Spleen (tissue), 7 donors: ENCODE data around the gene ZNF764.

ENCODE experiments used
- CTCF ChIP-seq, 11 experiments: fragments of 200-600 bp in 7 of 11; fragments of 450-650 bp in 4 of 11; sonication (generic) in 4 of 11; IDR thresholded peaks in 8 of 11; conservative IDR thresholded peaks in 3 of 11; 1 replicate in 7 of 11; 2 replicates in 4 of 11; pipeline versions ENCODE4 v1.4.0 to v1.8.0; 2016 to 2021; ENCODE audit warnings: antibody characterized with exemption in 11 of 11, inconsistent platforms in 4 of 11, mild to moderate bottlenecking in 1 of 11
- POLR2A ChIP-seq, 3 donors: fragments of 450-650 bp; IDR thresholded peaks; one replicate each; pipeline ENCODE4 v1.5.1; 2017; ENCODE audit warnings: antibody characterized with exemption in 3 of 3, mild to moderate bottlenecking in 1 of 3
- POLR2AphosphoS5 ChIP-seq, 3 donors: sonication (generic); formaldehyde crosslinking; IDR thresholded peaks; one replicate each; pipeline ENCODE4 v1.5.1; 2017; ENCODE audit warnings: antibody characterized with exemption in 3 of 3
- donor health status: DM: no; HTN: no; CAD: no; lungs with moderate emphysema.
- donor health status: DM: no; HTN: no; CAD: no.
- donor health status: DM: no; HTN: no; CAD: no.

- TF ChIP-seq CTCF (IDR thresholded peaks at IDR 0.05 in 8 of 11, conservative IDR thresholded peaks at IDR 0.05 in 3 of 11) (no peak), POLR2AphosphoS5 (IDR thresholded peaks at IDR 0.05) (no peak), POLR2A (IDR thresholded peaks at IDR 0.05) (peak in 1 of 3 donors; percentile 22)
Observed at GRCh38 chr16:30527635-30528178, 30.5 kb downstream of the ZNF764 start.
